GM23338 (cell line): ENCODE measurements around the gene KRT83. TPM values are rescaled to one million over a fixed set of nuclear protein-coding genes. Genes with fewer than 3 reads are reported as not detected.

Source experiments
- CREB1 ChIP-seq: fragments of 250-450 bp; sonication (Bioruptor Pico); IDR thresholded peaks from 2 replicates; pipeline ENCODE4 v1.5.0; 2020; ENCODE audit warnings: low read depth, mild to moderate bottlenecking, moderate library complexity
- ETS1 ChIP-seq: IDR thresholded peaks from 2 replicates; pipeline ENCODE4 v1.6.1; 2016; ENCODE audit warnings: antibody characterized with exemption
- EZH2 ChIP-seq: fragments of 200-600 bp; sonication (generic); IDR thresholded peaks from one replicate; pipeline ENCODE4 v1.8.0; 2017; ENCODE audit warnings: antibody characterized with exemption, mild to moderate bottlenecking, low read depth; ENCODE audit not compliant: unreplicated experiment
- NANOG ChIP-seq: IDR thresholded peaks from 2 replicates; pipeline ENCODE4 v1.6.1; 2016; ENCODE audit warnings: antibody characterized with exemption, borderline replicate concordance
- STAT1 ChIP-seq: IDR thresholded peaks from one replicate; pipeline ENCODE4 v1.6.1; 2016; ENCODE audit warnings: antibody characterized with exemption; ENCODE audit not compliant: unreplicated experiment
- ZNF331 ChIP-seq: fragments of 250-450 bp; sonication (Bioruptor Pico); IDR thresholded peaks from 2 replicates; pipeline ENCODE4 v1.5.0; 2020; ENCODE audit warnings: low read depth, mild to moderate bottlenecking, moderate library complexity
- polyA plus RNA-seq: library from polyadenylated mRNA; unstranded; fragments of >200 nt; fragmentation: Nextera tagmentation; extraction: Ambion mirVana; gene quantifications from 2 replicates; pipeline ENCODE4 v1.2.1, GENCODE V29; 2016
- total RNA-seq: library from RNA; depleted of rRNA; stranded (reverse); fragments of >200 nt; shearing (Covaris generic); gene quantifications from 2 replicates; pipeline ENCODE4 v1.2.3, GENCODE V29; 2014
- TF ChIP-seq, protein P1 (sequence below), 2 experiments: fragments of 200-600 bp in 1 of 2; sonication (generic) in 1 of 2; conservative IDR thresholded peaks; 2 replicates each; pipeline versions ENCODE4 v1.5.1 to v1.6.1; 2016 to 2017; ENCODE audit warnings: antibody characterized with exemption in 2 of 2, low read depth in 2 of 2, mild to moderate bottlenecking in 2 of 2, moderate library complexity in 1 of 2
- TF ChIP-seq, protein P2 (sequence below): fragments of 250-450 bp; sonication (Bioruptor Pico); IDR thresholded peaks from 2 replicates; pipeline ENCODE4 v1.5.0; 2020; ENCODE audit warnings: mild to moderate bottlenecking, moderate library complexity

KRT83 gene
- total and polyA plus RNA-seq, 2 experiments from 2014 or later, result not detected

GRCh38 chr12:52314511-52314910, 6.7 kb downstream of the KRT83 start (continued):
- TF ChIP-seq, protein P1, sequence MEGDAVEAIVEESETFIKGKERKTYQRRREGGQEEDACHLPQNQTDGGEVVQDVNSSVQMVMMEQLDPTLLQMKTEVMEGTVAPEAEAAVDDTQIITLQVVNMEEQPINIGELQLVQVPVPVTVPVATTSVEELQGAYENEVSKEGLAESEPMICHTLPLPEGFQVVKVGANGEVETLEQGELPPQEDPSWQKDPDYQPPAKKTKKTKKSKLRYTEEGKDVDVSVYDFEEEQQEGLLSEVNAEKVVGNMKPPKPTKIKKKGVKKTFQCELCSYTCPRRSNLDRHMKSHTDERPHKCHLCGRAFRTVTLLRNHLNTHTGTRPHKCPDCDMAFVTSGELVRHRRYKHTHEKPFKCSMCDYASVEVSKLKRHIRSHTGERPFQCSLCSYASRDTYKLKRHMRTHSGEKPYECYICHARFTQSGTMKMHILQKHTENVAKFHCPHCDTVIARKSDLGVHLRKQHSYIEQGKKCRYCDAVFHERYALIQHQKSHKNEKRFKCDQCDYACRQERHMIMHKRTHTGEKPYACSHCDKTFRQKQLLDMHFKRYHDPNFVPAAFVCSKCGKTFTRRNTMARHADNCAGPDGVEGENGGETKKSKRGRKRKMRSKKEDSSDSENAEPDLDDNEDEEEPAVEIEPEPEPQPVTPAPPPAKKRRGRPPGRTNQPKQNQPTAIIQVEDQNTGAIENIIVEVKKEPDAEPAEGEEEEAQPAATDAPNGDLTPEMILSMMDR (conservative IDR thresholded peaks at IDR 0.05; ENCODE audit: low read depth in 2 of 2), result no peak
- TF ChIP-seq STAT1, result no peak
- no peak for TF ChIP-seq CREB1
- no peak for TF ChIP-seq ETS1
- TF ChIP-seq ZNF331 (CRISPR knock-in tag), result no peak
- no peak for TF ChIP-seq NANOG
- no peak for TF ChIP-seq EZH2
- TF ChIP-seq, protein P2, sequence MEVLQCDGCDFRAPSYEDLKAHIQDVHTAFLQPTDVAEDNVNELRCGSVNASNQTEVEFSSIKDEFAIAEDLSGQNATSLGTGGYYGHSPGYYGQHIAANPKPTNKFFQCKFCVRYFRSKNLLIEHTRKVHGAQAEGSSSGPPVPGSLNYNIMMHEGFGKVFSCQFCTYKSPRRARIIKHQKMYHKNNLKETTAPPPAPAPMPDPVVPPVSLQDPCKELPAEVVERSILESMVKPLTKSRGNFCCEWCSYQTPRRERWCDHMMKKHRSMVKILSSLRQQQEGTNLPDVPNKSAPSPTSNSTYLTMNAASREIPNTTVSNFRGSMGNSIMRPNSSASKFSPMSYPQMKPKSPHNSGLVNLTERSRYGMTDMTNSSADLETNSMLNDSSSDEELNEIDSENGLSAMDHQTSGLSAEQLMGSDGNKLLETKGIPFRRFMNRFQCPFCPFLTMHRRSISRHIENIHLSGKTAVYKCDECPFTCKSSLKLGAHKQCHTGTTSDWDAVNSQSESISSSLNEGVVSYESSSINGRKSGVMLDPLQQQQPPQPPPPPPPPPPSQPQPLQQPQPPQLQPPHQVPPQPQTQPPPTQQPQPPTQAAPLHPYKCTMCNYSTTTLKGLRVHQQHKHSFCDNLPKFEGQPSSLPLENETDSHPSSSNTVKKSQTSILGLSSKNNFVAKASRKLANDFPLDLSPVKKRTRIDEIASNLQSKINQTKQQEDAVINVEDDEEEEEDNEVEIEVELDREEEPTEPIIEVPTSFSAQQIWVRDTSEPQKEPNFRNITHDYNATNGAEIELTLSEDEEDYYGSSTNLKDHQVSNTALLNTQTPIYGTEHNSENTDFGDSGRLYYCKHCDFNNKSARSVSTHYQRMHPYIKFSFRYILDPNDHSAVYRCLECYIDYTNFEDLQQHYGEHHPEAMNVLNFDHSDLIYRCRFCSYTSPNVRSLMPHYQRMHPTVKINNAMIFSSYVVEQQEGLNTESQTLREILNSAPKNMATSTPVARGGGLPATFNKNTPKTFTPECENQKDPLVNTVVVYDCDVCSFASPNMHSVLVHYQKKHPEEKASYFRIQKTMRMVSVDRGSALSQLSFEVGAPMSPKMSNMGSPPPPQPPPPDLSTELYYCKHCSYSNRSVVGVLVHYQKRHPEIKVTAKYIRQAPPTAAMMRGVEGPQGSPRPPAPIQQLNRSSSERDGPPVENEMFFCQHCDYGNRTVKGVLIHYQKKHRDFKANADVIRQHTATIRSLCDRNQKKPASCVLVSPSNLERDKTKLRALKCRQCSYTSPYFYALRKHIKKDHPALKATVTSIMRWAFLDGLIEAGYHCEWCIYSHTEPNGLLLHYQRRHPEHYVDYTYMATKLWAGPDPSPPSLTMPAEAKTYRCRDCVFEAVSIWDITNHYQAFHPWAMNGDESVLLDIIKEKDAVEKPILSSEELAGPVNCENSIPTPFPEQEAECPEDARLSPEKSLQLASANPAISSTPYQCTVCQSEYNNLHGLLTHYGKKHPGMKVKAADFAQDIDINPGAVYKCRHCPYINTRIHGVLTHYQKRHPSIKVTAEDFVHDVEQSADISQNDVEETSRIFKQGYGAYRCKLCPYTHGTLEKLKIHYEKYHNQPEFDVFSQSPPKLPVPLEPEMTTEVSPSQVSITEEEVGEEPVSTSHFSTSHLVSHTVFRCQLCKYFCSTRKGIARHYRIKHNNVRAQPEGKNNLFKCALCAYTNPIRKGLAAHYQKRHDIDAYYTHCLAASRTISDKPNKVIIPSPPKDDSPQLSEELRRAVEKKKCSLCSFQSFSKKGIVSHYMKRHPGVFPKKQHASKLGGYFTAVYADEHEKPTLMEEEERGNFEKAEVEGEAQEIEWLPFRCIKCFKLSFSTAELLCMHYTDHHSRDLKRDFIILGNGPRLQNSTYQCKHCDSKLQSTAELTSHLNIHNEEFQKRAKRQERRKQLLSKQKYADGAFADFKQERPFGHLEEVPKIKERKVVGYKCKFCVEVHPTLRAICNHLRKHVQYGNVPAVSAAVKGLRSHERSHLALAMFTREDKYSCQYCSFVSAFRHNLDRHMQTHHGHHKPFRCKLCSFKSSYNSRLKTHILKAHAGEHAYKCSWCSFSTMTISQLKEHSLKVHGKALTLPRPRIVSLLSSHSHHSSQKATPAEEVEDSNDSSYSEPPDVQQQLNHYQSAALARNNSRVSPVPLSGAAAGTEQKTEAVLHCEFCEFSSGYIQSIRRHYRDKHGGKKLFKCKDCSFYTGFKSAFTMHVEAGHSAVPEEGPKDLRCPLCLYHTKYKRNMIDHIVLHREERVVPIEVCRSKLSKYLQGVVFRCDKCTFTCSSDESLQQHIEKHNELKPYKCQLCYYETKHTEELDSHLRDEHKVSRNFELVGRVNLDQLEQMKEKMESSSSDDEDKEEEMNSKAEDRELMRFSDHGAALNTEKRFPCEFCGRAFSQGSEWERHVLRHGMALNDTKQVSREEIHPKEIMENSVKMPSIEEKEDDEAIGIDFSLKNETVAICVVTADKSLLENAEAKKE, result no peak
